Hepatocyte (in vitro differentiated cells): ENCODE measurements around the gene DUSP28.

Experiments used
- EZH2 ChIP-seq: fragments of 200-600 bp; sonication (generic); IDR thresholded peaks from 2 replicates; pipeline ENCODE4 v1.6.1; 2016; ENCODE audit warnings: antibody characterized with exemption, mild to moderate bottlenecking, borderline replicate concordance
- EZH2phosphoT487 ChIP-seq: fragments of 200-600 bp; sonication (generic); IDR thresholded peaks from one replicate; pipeline ENCODE4 v1.6.1; 2018; ENCODE audit warnings: antibody characterized with exemption, mild to moderate bottlenecking, low read depth, moderate library complexity; ENCODE audit not compliant: unreplicated experiment, severe bottlenecking
- TF ChIP-seq, protein P1 (sequence below): fragments of 200-600 bp; sonication (generic); IDR thresholded peaks from 2 replicates; pipeline ENCODE4 v1.5.1; 2016; ENCODE audit warnings: antibody characterized with exemption, mild to moderate bottlenecking; ENCODE audit not compliant: poor library complexity

DNA sequence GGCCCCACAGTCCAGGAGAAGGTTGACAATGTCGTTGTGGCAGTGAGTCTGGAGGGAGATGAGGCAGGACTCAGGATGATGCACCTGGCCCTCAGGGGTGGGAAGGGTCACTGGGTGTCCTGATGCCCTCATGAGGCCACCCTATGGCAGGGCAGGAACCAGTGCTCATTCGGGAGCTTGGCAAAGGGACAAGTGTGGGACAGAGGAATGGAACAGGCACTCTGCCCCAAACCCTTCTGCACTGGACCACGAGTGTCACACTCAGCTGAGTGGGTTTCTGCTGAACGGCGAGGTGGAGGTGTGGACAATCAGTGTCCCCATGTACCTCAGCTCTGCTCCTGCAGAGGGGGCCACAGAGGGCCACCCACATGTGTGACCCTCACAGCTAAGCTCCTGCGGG is 34.4 kb upstream of the DUSP28 start:
- TF ChIP-seq, protein P1, sequence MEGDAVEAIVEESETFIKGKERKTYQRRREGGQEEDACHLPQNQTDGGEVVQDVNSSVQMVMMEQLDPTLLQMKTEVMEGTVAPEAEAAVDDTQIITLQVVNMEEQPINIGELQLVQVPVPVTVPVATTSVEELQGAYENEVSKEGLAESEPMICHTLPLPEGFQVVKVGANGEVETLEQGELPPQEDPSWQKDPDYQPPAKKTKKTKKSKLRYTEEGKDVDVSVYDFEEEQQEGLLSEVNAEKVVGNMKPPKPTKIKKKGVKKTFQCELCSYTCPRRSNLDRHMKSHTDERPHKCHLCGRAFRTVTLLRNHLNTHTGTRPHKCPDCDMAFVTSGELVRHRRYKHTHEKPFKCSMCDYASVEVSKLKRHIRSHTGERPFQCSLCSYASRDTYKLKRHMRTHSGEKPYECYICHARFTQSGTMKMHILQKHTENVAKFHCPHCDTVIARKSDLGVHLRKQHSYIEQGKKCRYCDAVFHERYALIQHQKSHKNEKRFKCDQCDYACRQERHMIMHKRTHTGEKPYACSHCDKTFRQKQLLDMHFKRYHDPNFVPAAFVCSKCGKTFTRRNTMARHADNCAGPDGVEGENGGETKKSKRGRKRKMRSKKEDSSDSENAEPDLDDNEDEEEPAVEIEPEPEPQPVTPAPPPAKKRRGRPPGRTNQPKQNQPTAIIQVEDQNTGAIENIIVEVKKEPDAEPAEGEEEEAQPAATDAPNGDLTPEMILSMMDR, result no peak
- TF ChIP-seq EZH2 (no peak), EZH2phosphoT487 (no peak)
